Loucy (cell line): ENCODE data around the gene CBX8.

Experiments
- CTCF ChIP-seq: fragments of 200-600 bp; sonication (generic); conservative IDR thresholded peaks from 2 replicates; pipeline ENCODE4 v1.5.1; 2014; ENCODE audit warnings: mild to moderate bottlenecking, antibody characterized with exemption, low read length
- EZH2phosphoT487 ChIP-seq: fragments of 200-600 bp; IDR thresholded peaks from 2 replicates; pipeline ENCODE4 v1.6.1; 2018; ENCODE audit warnings: antibody characterized with exemption, mild to moderate bottlenecking, moderate library complexity, borderline replicate concordance

- TF ChIP-seq CTCF (no peak), EZH2phosphoT487 (no peak)
Measured at GRCh38 chr17:79809530-79810129, 12.8 kb upstream of the CBX8 start.
